GM06990 (cell line): ENCODE results near the gene KANSL3.

Experiments used
- DNase-seq: peaks from one replicate; pipeline ENCODE4 v3.0.0-alpha.2; 2011; ENCODE audit not compliant: insufficient read length; ENCODE audit errors: extremely low read depth
- H3K27me3 ChIP-seq: replicated peaks from 2 replicates; pipeline ENCODE4 v1.6.0; 2011; ENCODE audit warnings: low read length; ENCODE audit not compliant: control insufficient read depth, insufficient read depth
- H3K36me3 ChIP-seq: 2 replicates; pipeline ENCODE4 v1.5.1; 2011; ENCODE audit warnings: low read length; ENCODE audit not compliant: control insufficient read depth, insufficient read depth
- H3K4me3 ChIP-seq: replicated peaks from 2 replicates; pipeline ENCODE4 v1.5.1; 2011; ENCODE audit warnings: low read depth, mild to moderate bottlenecking, control low read depth, low read length
- TF ChIP-seq, protein P1 (sequence below): IDR thresholded peaks from 2 replicates; pipeline ENCODE4 v1.5.1; 2011; ENCODE audit warnings: low read length, control low read depth, mild to moderate bottlenecking, inconsistent platforms; ENCODE audit not compliant: insufficient read depth, poor library complexity, severe bottlenecking

The KANSL3 gene

GRCh38 chr2:96638144-96639121 is at the start of gene KANSL3:
Gene KANSL3 (minus strand): TSS chr2:96638312. CDS start chr2:96637135, 1,177 bp downstream.
- H3K27me3 ChIP-seq, result no peaks in the 10 kb centered on the region
- H3K36me3 ChIP-seq, result no peaks in the 10 kb centered on the region
- H3K4me3 ChIP-seq, result peak within 1 kb of the TSS; percentile 71
- DNase-seq, result peak; percentile 96
- TF ChIP-seq, protein P1, sequence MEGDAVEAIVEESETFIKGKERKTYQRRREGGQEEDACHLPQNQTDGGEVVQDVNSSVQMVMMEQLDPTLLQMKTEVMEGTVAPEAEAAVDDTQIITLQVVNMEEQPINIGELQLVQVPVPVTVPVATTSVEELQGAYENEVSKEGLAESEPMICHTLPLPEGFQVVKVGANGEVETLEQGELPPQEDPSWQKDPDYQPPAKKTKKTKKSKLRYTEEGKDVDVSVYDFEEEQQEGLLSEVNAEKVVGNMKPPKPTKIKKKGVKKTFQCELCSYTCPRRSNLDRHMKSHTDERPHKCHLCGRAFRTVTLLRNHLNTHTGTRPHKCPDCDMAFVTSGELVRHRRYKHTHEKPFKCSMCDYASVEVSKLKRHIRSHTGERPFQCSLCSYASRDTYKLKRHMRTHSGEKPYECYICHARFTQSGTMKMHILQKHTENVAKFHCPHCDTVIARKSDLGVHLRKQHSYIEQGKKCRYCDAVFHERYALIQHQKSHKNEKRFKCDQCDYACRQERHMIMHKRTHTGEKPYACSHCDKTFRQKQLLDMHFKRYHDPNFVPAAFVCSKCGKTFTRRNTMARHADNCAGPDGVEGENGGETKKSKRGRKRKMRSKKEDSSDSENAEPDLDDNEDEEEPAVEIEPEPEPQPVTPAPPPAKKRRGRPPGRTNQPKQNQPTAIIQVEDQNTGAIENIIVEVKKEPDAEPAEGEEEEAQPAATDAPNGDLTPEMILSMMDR, result no peak

- Histone ChIP-seq H3K4me3 (no peak overlapping the region), H3K27me3 (no peaks in the 10 kb centered on the region; the same call in 1 of the 2 replicates), H3K36me3 (no peaks in the 10 kb centered on the region)
- TF ChIP-seq, protein P1, result no peak
- DNase-seq, result no peak
Measured at GRCh38 chr2:96687266-96687665, 49.2 kb upstream of the KANSL3 start.

- no peak for DNase-seq
- TF ChIP-seq, protein P1, result no peak
- Histone ChIP-seq H3K36me3 (no peaks in the 10 kb centered on the region), H3K27me3 (no peaks in the 10 kb centered on the region; the same call in 1 of the 2 replicates), H3K4me3 (no peak overlapping the region)
Measured at GRCh38 chr2:96685577-96686459, 47.7 kb upstream of the KANSL3 start.

- no peak overlapping the region for H3K4me3 ChIP-seq
- TF ChIP-seq, protein P1, result no peak
- H3K27me3 ChIP-seq, result no peaks in the 10 kb centered on the region; the same call in 1 of the 2 replicates
- DNase-seq, result no peak
- H3K36me3 ChIP-seq, result no peaks in the 10 kb centered on the region
Measured at GRCh38 chr2:96684883-96685576, 46.9 kb upstream of the KANSL3 start.

DNA sequence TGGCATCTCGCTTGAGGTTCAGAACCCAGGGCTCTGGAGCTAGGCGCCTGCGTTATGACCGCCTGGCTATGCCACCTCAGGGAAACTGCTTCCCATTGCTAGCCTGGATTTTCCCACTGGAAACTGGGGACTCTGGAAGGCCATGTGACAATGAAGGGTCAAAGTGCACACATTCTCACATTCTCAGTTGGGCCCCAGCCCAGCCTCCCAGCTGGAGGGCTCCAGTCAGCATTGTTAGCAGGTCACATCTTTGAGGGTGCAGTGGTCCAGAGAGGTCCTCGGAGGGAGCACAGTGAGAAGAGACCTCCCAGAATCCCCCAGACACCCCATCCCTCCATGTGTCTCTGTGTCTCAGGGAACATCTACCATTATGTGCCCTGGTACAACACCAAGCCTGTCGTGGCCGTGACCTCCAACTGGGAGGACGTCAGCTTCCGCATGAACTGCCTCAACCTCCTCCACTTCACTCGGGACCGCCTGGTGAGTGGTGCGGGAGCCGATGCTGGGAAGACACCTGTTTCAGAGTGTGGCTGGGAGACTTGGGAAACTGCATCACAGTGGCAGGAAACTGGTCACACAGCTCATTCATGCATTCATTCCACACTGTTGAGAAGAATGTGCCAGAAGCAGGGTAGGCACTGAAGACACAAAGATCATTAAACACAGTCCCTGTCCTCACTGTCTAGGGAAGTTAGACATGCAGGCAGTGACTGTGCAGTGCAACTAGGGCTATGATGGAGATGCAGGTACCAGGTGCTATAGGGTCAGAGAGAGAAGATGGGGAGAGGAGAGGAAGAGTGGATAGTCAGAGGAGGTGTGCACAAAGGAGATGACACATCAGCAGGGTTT is 46.1 kb upstream of the KANSL3 start:
- no peak for DNase-seq
- H3K4me3 ChIP-seq, result no peak overlapping the region
- no peaks in the 10 kb centered on the region for H3K36me3 ChIP-seq
- TF ChIP-seq, protein P1, result no peak
- H3K27me3 ChIP-seq, result no peaks in the 10 kb centered on the region; the same call in 1 of the 2 replicates
